ENCODE results near the gene C1QC.
"Not testable (repeated sequence)": the region's sequence is repeated elsewhere in the genome, so short reads cannot be mapped to it uniquely, and the experiment has no call there.

The C1QC gene

DNA sequence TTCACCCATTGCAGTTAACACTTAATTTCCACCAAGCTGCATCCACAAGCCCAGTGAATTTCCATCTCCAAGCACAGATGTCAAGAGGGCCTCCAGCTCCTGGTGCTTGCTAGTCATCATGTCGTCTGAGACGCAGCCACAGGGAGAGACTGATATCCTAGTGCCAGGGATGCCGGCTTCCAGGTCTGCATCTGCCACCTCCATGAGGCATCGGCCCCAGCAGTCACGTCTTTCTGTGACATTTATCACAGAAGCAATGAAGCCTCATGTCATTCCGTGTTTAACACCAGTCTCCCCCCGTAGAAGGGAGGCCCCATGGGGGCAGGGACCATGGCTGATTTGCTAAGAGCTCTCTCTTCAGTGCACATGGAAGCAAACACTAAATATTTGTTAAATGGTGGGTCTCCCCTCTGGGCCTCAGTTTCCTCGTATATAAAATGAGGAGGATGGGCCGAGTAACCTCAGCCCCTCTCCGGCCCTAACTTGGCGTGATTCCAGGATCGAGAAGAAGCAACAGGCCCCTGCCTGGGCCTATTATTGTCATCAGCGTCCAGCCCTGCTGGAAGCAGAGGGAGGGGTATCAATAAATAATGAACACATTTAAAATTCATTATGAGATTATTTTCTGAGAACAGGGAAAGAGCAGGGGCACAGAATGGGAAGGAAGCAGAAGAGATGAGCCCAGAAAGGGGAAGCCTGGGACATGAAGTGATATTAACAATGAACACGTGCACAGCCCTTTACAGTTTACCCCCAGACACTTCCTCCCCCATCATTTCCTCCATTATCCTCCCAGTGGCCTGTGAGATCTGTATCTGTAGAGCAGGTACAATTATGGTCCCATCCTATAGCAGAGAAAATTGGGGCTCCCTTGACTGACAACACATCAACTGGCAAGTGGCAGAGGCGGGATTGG, 8.8 kb downstream of the C1QC start:
- no peak for TF ChIP-seq ZNF274 (IDR thresholded peaks at IDR 0.05; ENCODE audit: low read depth, low read length)
- no peak overlapping the region for H3K4me3 ChIP-seq (ENCODE audit: low read length)

GRCh38 chr1:22652881-22653316, 9.5 kb downstream of the C1QC start, which contains the start of gene C1QB:
C1QB (plus strand) TSS chr1:22653236; CDS start chr1:22659463, 6,227 bp downstream.
- TF ChIP-seq ZNF274 (IDR thresholded peaks at IDR 0.05; ENCODE audit: low read depth, low read length): no peak
- no peak within 1 kb of the TSS for H3K4me3 ChIP-seq (ENCODE audit: low read length)

DNA sequence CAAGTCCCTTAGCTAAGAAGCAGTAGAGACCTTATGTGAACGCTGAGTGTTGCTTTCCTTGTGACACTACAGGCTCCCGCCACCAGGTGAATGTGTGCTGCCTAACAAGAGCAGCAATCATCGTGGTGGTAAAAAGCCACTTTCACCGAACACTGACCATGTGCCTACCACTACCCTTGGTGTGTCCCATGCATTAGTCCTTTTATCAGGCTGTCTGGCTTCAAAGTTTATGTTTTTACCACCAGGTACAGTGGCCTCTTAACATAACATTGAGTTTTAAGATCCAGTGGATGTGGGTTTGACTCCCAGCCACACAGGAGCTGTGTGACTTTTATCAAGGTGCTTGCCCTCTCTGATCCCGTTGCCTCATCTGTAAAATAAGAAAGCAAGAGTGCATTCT, 11.3 kb downstream of the C1QC start:
- TF ChIP-seq ZNF274 (IDR thresholded peaks at IDR 0.05; ENCODE audit: low read depth, low read length): no peak
- H3K4me3 ChIP-seq (ENCODE audit: low read length): no peak overlapping the region

- TF ChIP-seq ZNF274 (IDR thresholded peaks at IDR 0.05; ENCODE audit: low read depth, low read length): no peak
- no peak overlapping the region for H3K4me3 ChIP-seq (ENCODE audit: low read length)
Measured at GRCh38 chr1:22658385-22659163, 15.1 kb downstream of the C1QC start.

GRCh38 chr1:22660716-22661241, 17.3 kb downstream of the C1QC start:
- H3K4me3 ChIP-seq (ENCODE audit: low read length): no peak overlapping the region
- no peak for TF ChIP-seq ZNF274 (IDR thresholded peaks at IDR 0.05; ENCODE audit: low read depth, low read length)

DNA sequence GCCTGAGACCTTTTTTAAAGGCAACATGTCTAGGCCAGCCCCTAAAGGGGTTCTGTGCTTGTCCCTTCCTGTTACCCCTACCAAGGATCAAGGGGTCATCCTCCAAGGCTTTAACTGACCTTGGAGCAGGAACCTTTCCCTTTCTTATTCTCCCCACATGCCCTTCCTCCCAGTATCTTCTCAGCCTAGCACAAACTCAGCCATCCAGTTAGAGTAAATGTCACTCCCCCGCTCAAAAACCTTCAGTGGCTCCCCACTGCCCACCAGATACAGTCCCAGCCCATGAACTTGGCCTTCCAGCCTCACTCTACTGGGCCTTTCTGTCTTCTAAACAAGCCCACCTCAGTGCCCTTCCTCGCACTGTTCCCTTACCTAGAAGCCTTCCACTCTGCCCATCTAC, 18.4 kb downstream of the C1QC start:
- TF ChIP-seq ZNF274 (IDR thresholded peaks at IDR 0.05; ENCODE audit: low read depth, low read length): no peak
- no peak overlapping the region for H3K4me3 ChIP-seq (ENCODE audit: low read length)

GRCh38 chr1:22662318-22662717, 18.9 kb downstream of the C1QC start:
- no peak overlapping the region for H3K4me3 ChIP-seq (ENCODE audit: low read length)
- TF ChIP-seq ZNF274 (IDR thresholded peaks at IDR 0.05; ENCODE audit: low read depth, low read length): no peak

DNA sequence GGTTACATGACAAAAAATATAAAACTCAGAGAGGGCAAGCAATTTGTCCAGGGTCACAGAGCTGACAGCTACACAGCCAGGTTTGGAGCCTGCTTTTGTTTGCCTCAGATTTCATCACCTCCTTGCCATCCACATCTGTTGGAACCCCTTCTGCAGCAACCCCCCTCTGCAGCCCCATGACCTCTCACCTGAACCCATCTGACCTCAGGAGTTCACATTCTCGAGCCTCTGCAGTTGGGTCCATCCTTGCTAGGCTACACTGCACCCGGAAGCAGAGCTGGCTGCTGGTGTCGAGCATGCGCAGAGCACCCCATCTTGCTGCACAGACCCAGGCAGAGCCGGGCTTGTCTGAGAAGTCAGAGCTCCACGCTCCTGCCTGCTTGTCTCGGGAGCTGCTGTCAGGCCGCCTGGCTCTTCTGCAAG, 19.6 kb downstream of the C1QC start:
- no peak for TF ChIP-seq ZNF274 (IDR thresholded peaks at IDR 0.05; ENCODE audit: low read depth, low read length)
- no peak overlapping the region for H3K4me3 ChIP-seq (ENCODE audit: low read length)

GRCh38 chr1:22665752-22666151, 22.3 kb downstream of the C1QC start:
- no peak for TF ChIP-seq ZNF274 (IDR thresholded peaks at IDR 0.05; ENCODE audit: low read depth, low read length)
- no peak overlapping the region for H3K4me3 ChIP-seq (ENCODE audit: low read length)

GRCh38 chr1:22666412-22666811, 23.0 kb downstream of the C1QC start:
- no peak for TF ChIP-seq ZNF274 (IDR thresholded peaks at IDR 0.05; ENCODE audit: low read depth, low read length)
- no peak overlapping the region for H3K4me3 ChIP-seq (ENCODE audit: low read length)

GRCh38 chr1:22668840-22669239, 25.4 kb downstream of the C1QC start:
- H3K4me3 ChIP-seq (ENCODE audit: low read length): not testable (repeated sequence)

GRCh38 chr1:22670352-22670975, 27.0 kb downstream of the C1QC start:
- no peak overlapping the region for H3K4me3 ChIP-seq (ENCODE audit: low read length)

DNA sequence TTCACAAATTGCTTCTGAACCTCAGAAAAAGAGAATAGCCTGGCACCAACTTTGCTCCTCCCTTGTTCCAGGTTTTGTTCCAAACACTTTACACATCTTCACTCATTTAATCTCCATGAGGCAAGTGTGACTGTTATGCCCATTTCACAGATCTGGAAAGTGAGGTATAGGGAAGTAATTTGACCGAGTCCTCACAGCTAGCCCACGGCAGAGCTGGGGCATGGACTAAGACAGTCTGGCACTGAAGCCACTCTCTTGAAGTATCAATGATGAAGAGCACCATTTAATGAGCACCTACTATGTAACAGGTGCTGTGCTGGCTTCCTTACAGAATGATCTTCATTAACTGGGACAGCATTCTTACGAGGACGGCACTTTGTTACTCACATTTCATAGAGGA, 28.6 kb downstream of the C1QC start:
- no peak for TF ChIP-seq ZNF274 (IDR thresholded peaks at IDR 0.05; ENCODE audit: low read depth, low read length)

More at GRCh38 chr1:22670352-22670975, 27.0 kb downstream of the C1QC start:
- TF ChIP-seq ZNF274 (IDR thresholded peaks at IDR 0.05; ENCODE audit: low read depth, low read length): no peak

More for the DNA sequence above, 28.6 kb downstream of the C1QC start:
- H3K4me3 ChIP-seq (ENCODE audit: low read length): no peak overlapping the region
